A204.1 (cell line): Measurements from ENCODE around the gene EIF4ENIF1.
"Not testable (repeated sequence)": the region's sequence is repeated elsewhere in the genome, so short reads cannot be mapped to it uniquely, and the experiment has no call there.

Source experiments
- FAIRE-seq: peaks from 2 replicates; lab custom pipeline; 2012; peaks lifted over from hg19 to GRCh38; lab: Jason Lieb, UNC

The EIF4ENIF1 gene, protein sequence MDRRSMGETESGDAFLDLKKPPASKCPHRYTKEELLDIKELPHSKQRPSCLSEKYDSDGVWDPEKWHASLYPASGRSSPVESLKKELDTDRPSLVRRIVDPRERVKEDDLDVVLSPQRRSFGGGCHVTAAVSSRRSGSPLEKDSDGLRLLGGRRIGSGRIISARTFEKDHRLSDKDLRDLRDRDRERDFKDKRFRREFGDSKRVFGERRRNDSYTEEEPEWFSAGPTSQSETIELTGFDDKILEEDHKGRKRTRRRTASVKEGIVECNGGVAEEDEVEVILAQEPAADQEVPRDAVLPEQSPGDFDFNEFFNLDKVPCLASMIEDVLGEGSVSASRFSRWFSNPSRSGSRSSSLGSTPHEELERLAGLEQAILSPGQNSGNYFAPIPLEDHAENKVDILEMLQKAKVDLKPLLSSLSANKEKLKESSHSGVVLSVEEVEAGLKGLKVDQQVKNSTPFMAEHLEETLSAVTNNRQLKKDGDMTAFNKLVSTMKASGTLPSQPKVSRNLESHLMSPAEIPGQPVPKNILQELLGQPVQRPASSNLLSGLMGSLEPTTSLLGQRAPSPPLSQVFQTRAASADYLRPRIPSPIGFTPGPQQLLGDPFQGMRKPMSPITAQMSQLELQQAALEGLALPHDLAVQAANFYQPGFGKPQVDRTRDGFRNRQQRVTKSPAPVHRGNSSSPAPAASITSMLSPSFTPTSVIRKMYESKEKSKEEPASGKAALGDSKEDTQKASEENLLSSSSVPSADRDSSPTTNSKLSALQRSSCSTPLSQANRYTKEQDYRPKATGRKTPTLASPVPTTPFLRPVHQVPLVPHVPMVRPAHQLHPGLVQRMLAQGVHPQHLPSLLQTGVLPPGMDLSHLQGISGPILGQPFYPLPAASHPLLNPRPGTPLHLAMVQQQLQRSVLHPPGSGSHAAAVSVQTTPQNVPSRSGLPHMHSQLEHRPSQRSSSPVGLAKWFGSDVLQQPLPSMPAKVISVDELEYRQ

DNA sequence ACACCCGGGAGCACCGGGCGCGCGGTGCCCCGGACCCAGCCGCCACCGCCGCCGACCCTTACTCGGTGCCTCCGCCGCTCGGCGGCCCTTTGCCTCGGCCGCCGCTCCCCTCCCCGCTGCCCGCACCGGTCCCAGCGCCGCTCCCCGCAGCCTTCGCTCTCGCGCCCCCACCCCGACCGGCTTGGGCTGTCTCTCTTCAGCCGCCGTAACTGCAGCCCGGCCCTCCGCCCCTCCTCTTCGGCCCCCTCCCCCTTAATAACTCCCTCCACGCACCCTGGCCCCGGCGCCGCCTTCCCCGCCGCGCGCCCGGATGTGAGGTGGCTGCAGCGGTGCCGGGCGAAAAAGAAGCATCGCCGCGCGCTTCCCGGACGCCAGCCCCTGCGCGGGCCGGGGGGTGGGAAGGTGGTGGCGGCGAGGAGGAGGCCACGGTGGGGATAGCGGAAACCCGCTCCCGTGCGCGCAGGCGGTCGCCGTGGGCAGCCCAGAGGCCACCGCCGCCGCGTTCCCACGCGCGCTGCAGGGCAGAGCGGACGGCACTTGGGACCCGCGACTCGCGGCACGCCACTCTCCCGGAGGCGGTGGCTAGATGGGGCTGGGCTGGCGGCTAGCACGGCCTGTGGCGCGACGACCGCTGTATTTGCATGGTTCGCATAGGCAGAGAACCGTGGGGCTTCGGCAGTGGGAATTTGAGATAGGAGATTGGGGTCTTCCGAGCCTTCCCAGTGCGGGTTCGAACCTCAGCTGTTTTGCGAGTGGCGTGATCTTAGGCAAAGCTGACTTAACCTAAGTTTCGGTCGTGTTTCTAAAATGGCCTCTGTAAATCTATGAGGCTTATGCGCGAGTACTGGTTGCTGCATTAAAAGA, at the start of gene EIF4ENIF1:
EIF4ENIF1 (minus strand) TSS at position 211 of the 864 bp plus-strand sequence. CDS start 1,124 bp downstream, outside the sequence.
- FAIRE-seq: no peak

DNA sequence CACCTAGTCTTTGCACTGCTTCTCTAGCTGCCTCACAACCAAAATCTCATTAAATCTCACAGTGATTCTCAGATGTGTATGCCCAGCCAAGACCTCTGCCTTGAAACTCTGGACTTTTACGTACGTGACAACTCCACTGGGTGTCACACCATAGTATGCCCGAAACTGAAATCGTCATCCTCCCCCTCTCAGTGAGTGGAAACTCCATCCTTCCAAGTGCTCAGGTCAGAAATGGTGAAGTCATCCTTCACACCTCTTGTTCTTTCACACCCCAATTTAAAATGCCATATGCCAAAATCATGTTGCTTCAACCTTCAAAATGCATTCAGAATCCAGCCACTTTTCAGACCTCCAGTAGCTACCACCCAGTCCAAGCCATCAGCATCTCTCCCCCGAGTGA, 49.2 kb upstream of the EIF4ENIF1 start:
- no peak for FAIRE-seq

DNA sequence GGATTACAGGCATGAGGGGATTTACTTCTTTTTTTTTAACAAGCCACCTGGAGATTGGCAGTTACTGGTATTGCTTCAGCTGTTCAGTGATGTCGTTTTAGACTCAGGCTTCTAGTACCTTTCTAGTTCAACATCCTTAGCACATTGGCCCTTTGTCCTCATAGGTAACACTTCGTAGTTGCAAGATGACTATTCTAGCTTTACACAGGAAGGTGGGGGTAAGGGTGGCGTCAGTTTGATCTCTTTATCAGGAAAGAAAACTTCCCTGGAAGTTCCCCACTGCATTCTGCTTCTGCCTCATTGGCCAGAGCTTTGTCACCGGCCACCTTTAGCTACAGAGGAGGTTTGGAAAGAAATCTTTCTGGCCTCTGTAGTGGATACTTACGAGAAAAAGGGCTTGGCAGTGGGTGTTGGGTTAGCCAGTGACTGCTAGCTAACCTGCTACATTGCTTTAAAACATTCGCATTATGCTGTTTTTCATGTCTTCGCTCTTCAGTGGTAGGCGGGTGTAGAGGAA, 47.4 kb upstream of the EIF4ENIF1 start:
- FAIRE-seq: no peak

GRCh38 chr22:31533374-31533773, 43.7 kb upstream of the EIF4ENIF1 start:
- FAIRE-seq: no peak

DNA sequence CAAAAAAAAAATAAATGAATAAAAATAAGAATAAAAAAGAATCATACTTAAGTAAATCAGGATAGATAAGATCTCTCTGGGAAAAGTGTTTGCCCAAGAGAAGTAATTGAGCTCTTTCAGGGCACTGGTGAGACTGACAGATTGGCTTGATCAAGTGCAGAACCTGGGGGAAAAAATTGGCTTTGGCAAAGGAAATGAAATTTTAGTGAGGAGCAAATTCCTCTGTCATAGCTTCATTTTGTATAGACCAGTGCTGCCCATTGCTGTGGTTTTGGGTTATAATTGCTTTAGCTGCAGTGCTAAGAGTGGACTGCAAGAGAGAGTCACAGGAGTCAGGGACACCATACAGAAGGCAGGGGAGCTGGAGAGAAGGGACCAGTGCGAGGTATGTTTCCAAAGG, 42.4 kb upstream of the EIF4ENIF1 start:
- no peak for FAIRE-seq

DNA sequence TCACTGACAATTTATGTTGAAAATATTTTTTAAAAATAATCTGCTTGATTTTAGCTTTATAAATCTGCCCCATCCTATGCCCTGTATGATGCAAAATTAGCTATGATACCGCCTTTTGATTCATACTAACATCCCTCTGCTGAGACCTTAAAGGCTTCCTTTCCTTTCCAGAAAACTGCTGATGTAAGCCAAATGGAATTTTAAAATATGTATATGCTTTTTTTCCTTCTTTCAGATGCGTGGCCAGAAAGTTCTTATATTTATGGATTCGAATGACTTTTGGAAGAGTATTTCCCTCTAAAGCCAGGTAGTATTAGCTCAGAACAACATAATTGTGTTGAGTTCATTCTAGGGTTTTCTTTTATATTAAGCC, 41.2 kb upstream of the EIF4ENIF1 start:
- no peak for FAIRE-seq

DNA sequence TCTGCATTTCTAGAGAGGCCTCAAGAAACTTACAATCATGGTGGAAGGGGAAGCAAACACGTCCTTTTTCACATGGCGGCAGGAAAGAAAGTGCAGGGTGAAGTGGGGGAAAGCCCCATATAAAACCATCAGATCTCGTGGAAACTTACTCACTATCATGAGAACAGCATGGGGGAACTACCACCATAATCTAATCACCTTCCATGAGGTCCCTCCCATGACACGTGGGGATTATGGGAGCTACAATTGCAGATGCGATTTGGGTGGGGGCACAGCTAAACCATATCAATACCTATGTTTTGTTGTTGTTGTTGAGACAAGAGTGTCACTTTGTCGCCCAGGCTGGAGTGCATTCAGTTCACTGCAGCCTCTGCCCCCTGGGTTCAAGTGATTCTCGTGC, 36.6 kb upstream of the EIF4ENIF1 start:
- FAIRE-seq: no peak

- FAIRE-seq: not testable (repeated sequence)
These were observed 34.5 kb upstream of the EIF4ENIF1 start for GRCh38 chr22:31524132-31524531.

- no peak for FAIRE-seq
These were observed 30.4 kb upstream of the EIF4ENIF1 start for GRCh38 chr22:31520051-31520450.

GRCh38 chr22:31509061-31509762, 19.6 kb upstream of the EIF4ENIF1 start:
- no peak for FAIRE-seq

DNA sequence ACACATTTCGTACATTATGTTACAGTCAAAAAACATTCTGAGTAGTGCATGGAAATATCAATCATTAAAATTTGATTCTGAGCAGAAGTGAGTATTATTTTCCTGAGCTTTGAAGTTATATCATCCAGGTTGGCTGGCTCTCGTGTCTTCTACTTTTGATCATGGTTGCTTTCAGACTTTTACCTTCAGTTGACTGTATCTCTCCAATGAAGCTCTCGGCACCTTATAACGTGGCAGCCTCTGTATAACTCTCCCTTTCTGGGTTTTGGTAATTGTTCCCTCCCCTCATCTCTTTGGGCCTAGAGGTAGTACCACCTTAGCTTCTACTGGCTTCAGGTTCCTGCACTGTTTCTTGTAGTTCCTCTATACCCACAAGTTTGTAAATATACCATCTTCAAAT, 18.9 kb upstream of the EIF4ENIF1 start:
- FAIRE-seq: no peak

GRCh38 chr22:31507517-31507916, 17.9 kb upstream of the EIF4ENIF1 start:
- not testable (repeated sequence) for FAIRE-seq

DNA sequence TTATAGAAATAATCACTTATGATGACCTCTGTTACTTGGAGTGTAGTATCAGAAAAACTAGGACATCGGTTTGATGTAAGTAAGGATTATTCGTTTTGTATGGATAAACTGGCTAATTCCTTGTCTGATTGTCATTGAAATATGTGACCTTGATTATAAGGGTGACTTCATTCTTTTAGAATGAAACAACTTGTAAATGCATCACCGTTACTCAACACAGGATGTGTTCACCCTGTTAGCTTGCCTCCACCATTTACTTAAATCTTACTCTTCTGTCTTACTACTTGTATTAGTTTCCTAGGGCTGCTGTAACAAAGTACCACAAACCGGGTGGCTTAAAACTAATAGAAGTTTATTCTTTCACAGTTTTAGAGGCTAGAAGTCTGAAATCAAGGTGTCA, 14.6 kb upstream of the EIF4ENIF1 start:
- FAIRE-seq: no peak

- FAIRE-seq: no peak
These were observed 13.7 kb upstream of the EIF4ENIF1 start for GRCh38 chr22:31503211-31503964.

GRCh38 chr22:31501738-31502137, 12.1 kb upstream of the EIF4ENIF1 start:
- no peak for FAIRE-seq

GRCh38 chr22:31497148-31497938, 7.7 kb upstream of the EIF4ENIF1 start:
- FAIRE-seq: no peak

GRCh38 chr22:31496735-31497146, 7.1 kb upstream of the EIF4ENIF1 start:
- no peak for FAIRE-seq

DNA sequence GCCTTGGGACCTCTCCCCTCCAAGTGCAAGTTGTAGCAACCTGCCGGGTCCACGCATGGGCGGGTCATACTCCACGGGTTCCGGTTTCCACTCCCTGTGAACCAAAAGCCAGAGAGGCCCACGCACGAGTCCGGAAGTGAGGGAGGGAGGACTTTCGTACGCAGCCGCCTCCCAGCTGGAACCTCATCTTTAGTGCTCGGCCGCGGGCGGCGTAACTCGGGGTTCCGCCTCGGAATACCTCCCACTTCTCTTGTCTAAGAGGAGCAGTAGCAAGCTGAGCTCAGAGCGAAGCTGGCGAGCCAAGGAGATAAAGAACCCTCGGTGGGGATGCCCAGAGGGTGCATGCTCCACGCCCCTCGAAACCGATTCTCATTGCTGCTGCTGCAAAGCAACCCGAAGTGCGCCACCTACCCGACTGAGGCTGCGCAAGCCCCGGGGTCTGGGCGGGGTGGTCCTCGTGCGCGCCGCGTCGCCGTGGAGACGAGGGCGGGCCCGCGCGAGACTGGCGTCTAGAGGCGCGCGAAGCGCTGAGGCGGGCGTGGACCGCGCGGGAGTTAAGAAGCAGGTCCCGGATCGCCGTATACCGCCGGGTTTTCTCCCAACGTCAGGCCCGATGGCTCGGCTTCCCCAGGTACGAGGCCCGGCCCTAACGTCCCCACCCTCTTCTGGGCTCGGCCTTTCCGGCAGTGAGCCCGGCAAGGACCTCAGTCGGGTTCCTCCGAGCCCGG, 6.5 kb upstream of the EIF4ENIF1 start, which contains the start of gene SFI1:
SFI1 (plus strand) TSS at position 530 of the 728 bp plus-strand sequence. CDS start 11,749 bp downstream, outside the sequence.
- FAIRE-seq: no peak

DNA sequence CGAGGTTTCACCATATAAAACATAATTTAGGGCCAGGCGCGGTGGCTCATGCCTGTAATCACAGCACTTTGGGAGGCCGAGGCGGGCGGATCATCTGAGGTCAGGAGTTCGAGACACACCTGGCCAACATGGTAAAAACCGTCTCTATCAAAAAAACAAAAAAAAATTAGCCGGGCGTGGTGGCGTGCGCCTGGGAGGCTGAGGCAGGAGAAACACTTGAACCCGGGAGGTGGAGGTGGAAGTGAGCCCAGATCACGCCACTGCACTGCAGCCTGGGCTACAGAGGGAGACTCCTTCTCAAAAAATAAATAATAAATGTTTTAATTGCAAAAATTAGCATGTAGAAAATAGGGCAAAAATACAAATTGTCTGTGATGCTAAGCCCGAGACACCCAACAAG, 5.7 kb upstream of the EIF4ENIF1 start:
- no peak for FAIRE-seq
